Measurements from ENCODE around the gene KIR2DL1.
"Not testable (repeated sequence)": the region's sequence is repeated elsewhere in the genome, so short reads cannot be mapped to it uniquely, and the experiment has no call there.

Gene KIR2DL1

DNA sequence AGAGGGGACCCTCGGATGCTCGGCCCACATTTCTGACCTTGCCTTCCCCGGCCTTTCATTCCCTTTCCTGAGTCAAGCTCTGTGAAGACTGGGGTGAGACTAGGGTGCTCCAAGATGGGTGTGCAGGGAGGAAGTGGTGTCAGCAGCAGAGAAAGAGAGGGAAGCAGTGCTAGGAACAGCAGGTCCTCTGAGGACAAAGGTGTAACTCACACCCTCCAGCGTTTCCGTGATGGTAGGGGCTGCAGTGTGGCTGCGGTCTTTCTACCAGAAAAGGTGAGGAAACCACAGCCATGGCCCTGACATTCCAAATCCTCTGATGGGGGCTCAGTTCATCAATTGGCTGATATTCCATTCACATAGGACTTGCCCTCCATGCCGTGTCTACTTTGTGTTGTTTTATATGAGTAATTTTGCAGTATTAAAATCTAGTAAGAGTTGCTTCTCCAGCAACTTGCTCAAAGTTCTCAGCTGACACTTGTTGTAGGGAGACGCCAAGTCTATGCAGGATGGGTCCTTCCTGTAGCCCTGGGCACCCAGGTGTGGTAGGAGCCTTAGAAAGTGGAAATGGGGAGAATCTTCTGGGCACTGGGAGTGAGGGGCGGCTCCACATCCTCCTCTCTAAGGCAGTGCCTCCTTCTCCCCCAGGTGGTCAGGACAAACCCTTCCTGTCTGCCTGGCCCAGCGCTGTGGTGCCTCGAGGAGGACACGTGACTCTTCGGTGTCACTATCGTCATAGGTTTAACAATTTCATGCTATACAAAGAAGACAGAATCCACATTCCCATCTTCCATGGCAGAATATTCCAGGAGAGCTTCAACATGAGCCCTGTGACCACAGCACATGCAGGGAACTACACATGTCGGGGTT is 48.3 kb downstream of the KIR2DL1 start:
- Histone ChIP-seq H3K27me3 (ENCODE audit: low read depth) (no peaks in the 10 kb centered on the region), H3K9me3 (no peaks in the 10 kb centered on the region), H3K4me3 (no peak overlapping the region), H3K4me1 (no peaks in the 10 kb centered on the region), H3K36me3 (replicated peaks) (no peaks in the 10 kb centered on the region)
- in situ Hi-C loops (cut with MboI; ENCODE audit: low sequenced_read_pairs) = no loop called here
- DNase-seq (ENCODE audit: low spot score in 2 of 2) = no peak

DNA sequence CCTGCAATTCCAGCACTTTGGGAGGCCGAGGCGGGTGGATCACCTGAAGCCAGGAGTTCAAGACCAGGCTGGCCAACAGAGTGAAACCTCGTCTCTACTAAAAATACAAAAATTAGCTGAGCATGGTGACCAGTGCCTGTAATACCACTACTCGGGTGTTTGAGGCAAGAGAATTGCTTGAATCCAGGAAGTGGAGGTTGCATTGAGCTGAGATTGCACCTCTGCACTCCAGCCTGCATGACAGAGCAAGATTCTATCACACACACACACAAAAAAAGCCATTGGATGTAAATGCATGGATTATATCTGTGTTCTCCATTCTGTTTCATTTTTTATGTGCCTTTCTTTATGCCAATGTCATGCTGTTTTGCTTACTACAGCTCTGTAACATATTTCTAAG is 54.8 kb downstream of the KIR2DL1 start:
- H3K4me3 ChIP-seq; H3K36me3 ChIP-seq (replicated peaks); H3K27me3 ChIP-seq (ENCODE audit: low read depth); DNase-seq (ENCODE audit: low spot score in 2 of 2); in situ Hi-C loops (cut with MboI; ENCODE audit: low sequenced_read_pairs); H3K9me3 ChIP-seq; H3K4me1 ChIP-seq: not testable (repeated sequence)

DNA sequence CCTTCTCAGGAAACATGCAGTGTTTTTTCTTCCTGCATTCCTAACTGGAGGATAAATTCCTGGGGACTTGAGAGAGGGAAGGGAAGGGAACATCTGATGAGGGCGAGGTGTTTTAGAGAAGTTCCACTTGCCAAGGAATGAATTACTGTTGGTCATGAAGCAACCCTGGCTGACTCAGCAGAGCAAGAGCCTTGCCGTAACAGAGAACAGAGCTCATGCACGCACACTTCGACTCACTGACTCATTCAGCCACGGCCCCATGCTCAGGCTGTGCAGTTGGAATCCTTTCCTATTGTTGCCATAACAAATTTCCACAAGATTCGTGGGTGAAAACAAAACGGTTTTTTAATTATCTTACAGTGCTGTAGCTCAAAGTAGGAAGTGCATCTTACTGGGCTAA is 55.7 kb downstream of the KIR2DL1 start:
- in situ Hi-C loops (cut with MboI; ENCODE audit: low sequenced_read_pairs); H3K9me3 ChIP-seq; H3K36me3 ChIP-seq (replicated peaks); H3K27me3 ChIP-seq (ENCODE audit: low read depth); DNase-seq (ENCODE audit: low spot score in 2 of 2); H3K4me3 ChIP-seq; H3K4me1 ChIP-seq: not testable (repeated sequence)

DNA sequence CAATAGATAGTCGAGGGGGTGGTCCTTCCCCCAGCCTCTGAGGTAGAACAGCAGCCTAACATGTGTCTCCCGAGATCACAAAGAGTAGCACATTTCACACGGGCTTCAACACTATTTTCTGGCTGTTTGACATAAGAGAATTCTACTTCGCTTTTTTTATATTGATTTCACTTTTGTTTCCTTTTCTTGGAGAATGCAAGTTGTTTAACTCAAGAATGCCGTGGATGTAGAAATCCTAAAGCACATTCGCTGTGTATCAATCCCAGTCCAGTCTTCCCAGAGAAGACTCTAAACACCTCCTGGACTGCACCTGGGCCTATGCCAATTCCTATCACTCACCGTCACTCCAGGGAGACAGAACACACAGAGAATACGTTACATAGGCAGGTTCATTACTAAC is 58.5 kb downstream of the KIR2DL1 start:
- H3K4me1 ChIP-seq; H3K9me3 ChIP-seq; H3K4me3 ChIP-seq; DNase-seq (ENCODE audit: low spot score in 2 of 2); in situ Hi-C loops (cut with MboI; ENCODE audit: low sequenced_read_pairs); H3K36me3 ChIP-seq (replicated peaks); H3K27me3 ChIP-seq (ENCODE audit: low read depth): not testable (repeated sequence)

DNA sequence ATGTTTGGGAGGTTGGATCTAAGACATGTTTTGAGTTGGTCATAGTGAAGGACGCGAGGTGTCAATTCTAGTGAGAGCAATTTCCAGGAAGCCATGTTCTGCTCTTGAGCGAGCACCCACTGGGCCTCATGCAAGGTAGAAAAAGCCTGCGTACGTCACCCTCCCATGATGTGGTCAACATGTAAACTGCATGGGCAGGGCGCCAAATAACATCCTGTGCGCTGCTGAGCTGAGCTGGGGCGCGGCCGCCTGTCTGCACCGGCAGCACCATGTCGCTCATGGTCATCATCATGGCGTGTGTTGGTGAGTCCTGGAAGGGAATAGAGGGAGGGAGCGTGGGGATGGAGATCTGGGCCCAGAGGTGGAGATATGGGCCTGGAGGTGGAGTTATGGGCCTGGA is 62.9 kb downstream of the KIR2DL1 start, which contains the start of gene KIR2DS4:
Gene KIR2DS4, plus strand, starts transcription at position 181 of the 400 bp plus-strand sequence.
- H3K4me3 ChIP-seq; H3K27me3 ChIP-seq (ENCODE audit: low read depth); H3K36me3 ChIP-seq (replicated peaks); H3K4me1 ChIP-seq; DNase-seq (ENCODE audit: low spot score in 2 of 2); in situ Hi-C loops (cut with MboI; ENCODE audit: low sequenced_read_pairs); H3K9me3 ChIP-seq: not testable (repeated sequence)
